Breast epithelium (tissue), 3 donors: ENCODE measurements around the gene CNTRL.

Experiments
- POLR2A ChIP-seq: fragments of 450-650 bp; IDR thresholded peaks from one replicate; pipeline ENCODE4 v1.6.1; 2016; ENCODE audit warnings: antibody characterized with exemption, mild to moderate bottlenecking, moderate library complexity
- POLR2AphosphoS5 ChIP-seq, 3 donors: sonication (generic); formaldehyde crosslinking; IDR thresholded peaks; one replicate each; pipeline ENCODE4 v1.6.1; 2017; ENCODE audit warnings: antibody characterized with exemption in 3 of 3
- TF ChIP-seq, protein P1 (sequence below), 3 donors: fragments of 450-650 bp; IDR thresholded peaks; one replicate each; pipeline ENCODE4 v1.5.1; 2016 to 2017; ENCODE audit warnings: antibody characterized with exemption in 3 of 3, mild to moderate bottlenecking in 3 of 3, moderate library complexity in 3 of 3

DNA sequence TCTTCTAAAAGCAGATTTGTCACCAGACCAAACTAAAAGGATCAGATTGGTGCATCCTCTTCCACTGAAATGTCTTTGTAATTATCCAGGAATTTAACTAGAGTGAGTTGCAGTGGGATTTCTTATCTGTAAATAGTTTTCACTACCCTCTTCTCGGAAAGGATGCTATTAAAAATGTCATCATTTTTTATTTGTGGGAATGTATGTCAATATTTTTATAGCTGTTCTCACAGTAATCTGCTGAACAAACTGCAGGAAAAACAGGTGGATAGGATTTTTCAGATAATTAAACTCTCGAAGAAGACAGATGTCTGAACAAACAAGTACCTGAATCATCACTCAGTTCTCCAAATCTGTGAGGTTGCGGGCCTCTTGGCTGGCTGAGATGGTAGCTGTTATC, 64.2 kb downstream of the CNTRL start:
- TF ChIP-seq POLR2A, result no peak
- TF ChIP-seq, protein P1, sequence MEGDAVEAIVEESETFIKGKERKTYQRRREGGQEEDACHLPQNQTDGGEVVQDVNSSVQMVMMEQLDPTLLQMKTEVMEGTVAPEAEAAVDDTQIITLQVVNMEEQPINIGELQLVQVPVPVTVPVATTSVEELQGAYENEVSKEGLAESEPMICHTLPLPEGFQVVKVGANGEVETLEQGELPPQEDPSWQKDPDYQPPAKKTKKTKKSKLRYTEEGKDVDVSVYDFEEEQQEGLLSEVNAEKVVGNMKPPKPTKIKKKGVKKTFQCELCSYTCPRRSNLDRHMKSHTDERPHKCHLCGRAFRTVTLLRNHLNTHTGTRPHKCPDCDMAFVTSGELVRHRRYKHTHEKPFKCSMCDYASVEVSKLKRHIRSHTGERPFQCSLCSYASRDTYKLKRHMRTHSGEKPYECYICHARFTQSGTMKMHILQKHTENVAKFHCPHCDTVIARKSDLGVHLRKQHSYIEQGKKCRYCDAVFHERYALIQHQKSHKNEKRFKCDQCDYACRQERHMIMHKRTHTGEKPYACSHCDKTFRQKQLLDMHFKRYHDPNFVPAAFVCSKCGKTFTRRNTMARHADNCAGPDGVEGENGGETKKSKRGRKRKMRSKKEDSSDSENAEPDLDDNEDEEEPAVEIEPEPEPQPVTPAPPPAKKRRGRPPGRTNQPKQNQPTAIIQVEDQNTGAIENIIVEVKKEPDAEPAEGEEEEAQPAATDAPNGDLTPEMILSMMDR (IDR thresholded peaks at IDR 0.05), result no peak
- TF ChIP-seq POLR2AphosphoS5 (IDR thresholded peaks at IDR 0.05), result no peak
